ENCODE data around the gene ALDH9A1. TPM values are rescaled to one million over a fixed set of nuclear protein-coding genes. Genes with fewer than 3 reads are reported as not detected.

Gene ALDH9A1
- total and polyA plus RNA-seq, 8 donors, result 0.87 to 101 (median 40.8) TPM

DNA sequence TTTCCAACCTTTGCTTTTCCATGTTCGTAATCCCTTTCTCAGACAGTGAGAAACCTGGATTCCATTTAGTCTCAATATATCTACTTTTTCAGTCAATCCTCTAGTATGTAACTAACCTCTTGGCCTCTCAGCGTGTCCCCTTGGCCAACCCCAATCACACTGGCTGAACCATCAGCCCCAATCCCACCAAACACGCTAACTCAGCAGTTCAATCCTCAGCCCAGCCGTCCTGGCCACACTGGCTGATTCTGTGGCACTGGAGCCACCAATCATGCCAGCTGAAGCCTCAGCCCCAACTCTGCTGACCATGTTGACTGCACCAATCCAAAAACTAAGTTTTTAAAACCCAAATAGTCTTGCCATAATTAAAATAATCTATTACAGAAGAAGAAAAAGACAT is 73.9 kb downstream of the ALDH9A1 start:
- no peak for DNase-seq
- 83 to 95% (median 88%) methylated on average over 4 of the region's 4 CpGs for WGBS, 5 donors
- no peak overlapping the region for H3K4me3 ChIP-seq
- no peaks in the 10 kb centered on the region for H3K4me1 ChIP-seq
- H3K36me3 ChIP-seq, result no peaks in the 10 kb centered on the region
- intact Hi-C loops (cut with DNase I; ENCODE audit: low total_unique reads), result no loop called here
- H3K27ac ChIP-seq, result no peak overlapping the region
- no peaks in the 10 kb centered on the region for H3K9me3 ChIP-seq
- TF ChIP-seq POLR2AphosphoS5 (IDR thresholded peaks at IDR 0.05) (no peak), POLR2A (IDR thresholded peaks at IDR 0.05) (no peak), EP300 (IDR thresholded peaks at IDR 0.05) (no peak)
- TF ChIP-seq, protein P1, sequence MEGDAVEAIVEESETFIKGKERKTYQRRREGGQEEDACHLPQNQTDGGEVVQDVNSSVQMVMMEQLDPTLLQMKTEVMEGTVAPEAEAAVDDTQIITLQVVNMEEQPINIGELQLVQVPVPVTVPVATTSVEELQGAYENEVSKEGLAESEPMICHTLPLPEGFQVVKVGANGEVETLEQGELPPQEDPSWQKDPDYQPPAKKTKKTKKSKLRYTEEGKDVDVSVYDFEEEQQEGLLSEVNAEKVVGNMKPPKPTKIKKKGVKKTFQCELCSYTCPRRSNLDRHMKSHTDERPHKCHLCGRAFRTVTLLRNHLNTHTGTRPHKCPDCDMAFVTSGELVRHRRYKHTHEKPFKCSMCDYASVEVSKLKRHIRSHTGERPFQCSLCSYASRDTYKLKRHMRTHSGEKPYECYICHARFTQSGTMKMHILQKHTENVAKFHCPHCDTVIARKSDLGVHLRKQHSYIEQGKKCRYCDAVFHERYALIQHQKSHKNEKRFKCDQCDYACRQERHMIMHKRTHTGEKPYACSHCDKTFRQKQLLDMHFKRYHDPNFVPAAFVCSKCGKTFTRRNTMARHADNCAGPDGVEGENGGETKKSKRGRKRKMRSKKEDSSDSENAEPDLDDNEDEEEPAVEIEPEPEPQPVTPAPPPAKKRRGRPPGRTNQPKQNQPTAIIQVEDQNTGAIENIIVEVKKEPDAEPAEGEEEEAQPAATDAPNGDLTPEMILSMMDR (IDR thresholded peaks at IDR 0.05), result no peak
- no peaks in the 10 kb centered on the region for H3K27me3 ChIP-seq

DNA sequence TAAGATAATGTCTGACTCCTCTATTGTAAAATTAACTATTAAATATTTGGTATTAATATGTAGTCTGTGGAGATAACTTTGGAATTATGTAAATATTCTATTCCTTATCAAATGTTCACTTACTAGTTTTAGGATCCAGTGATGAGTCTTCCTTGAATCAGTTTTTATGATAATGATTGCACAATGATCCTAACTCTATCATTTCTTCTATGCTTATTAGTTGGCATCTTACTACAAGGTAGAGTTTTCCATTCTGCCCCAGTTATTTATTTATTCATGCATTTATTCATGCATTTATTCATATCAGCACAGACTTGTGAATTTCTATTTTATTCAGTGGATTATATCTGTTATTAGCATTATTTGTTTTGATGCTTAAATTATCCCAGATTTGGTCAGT is 74.7 kb downstream of the ALDH9A1 start:
- Histone ChIP-seq H3K36me3 (no peaks in the 10 kb centered on the region), H3K27ac (no peak overlapping the region), H3K9me3 (no peaks in the 10 kb centered on the region), H3K27me3 (no peaks in the 10 kb centered on the region), H3K4me3 (no peak overlapping the region), H3K4me1 (no peaks in the 10 kb centered on the region)
- intact Hi-C loops (cut with DNase I; ENCODE audit: low total_unique reads), result no loop called here
- no peak for TF ChIP-seq POLR2A (IDR thresholded peaks at IDR 0.05)
- TF ChIP-seq EP300 (IDR thresholded peaks at IDR 0.05), result no peak
- TF ChIP-seq POLR2AphosphoS5 (IDR thresholded peaks at IDR 0.05), result no peak
- DNase-seq, result no peak

DNA sequence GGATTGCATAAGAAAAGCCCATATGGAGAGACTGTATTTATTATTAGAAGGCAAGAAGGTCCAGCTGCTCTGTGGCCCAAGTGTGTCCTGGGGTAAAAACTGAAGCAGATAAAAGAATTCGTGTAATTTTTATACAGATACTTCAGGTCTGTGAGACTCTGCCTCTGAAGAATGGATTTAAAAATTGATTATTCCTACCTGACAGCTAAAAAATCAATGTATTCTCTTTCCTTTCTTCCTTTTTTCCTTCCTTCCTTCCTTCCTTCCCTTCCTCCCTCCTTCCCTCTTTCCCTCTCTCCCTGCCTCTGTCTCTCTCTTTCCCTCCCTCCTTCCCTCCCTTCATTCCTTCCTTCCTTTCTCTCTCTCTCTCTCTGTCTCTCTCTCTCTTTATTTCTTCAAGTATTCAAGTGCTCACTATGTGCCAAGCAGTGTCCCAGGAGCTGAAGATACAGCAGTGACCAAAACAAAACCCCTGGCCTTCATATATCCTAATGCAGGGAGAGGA is 78.7 kb downstream of the ALDH9A1 start:
- Histone ChIP-seq H3K9me3 (no peaks in the 10 kb centered on the region), H3K4me3 (no peak overlapping the region), H3K36me3 (no peaks in the 10 kb centered on the region), H3K4me1 (peaks cover 0 to 10% (median 3%) of the 10 kb centered on the region in 4 donors), H3K27ac (no peak overlapping the region), H3K27me3 (no peaks in the 10 kb centered on the region)
- TF ChIP-seq EP300 (IDR thresholded peaks at IDR 0.05) (no peak), POLR2A (IDR thresholded peaks at IDR 0.05) (no peak), POLR2AphosphoS5 (IDR thresholded peaks at IDR 0.05) (no peak)
- TF ChIP-seq, protein P1 (IDR thresholded peaks at IDR 0.05), result no peak
- 61 to 85% (median 71%) methylated on average over 1 of the region's 1 CpG for WGBS, 5 donors
- no peak for DNase-seq
- intact Hi-C loops (cut with DNase I; ENCODE audit: low total_unique reads), result no loop called here

DNA sequence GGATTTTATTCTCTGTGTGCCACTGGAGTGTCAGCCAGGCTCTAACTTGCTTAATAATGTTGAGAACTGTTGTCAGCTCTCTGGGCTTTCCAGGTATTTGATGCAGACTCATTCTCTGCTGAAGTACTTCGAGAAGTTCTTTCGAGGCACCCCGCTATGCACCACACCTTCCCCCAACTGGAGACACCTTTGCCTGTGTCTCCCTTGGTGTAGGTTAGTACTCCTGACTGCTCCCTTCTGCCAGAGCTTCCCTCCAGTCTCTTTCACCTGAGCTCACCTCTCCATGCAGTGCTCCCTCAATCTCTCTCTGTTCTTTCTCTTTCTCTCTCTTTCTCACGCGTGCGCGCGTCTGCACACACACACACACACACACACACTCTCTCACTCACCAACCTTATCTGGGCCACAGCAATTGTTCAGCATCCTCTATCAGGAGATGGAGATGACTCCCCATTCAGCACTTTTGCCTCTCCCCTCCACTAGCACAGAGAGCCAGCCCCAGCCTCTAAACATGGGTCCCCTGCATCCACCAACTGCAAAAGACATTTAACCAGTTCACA is 81.3 kb downstream of the ALDH9A1 start:
- Histone ChIP-seq H3K27me3 (peaks cover 0 to 14% (median 0%) of the 10 kb centered on the region in 3 donors), H3K27ac (no peak overlapping the region), H3K36me3 (no peaks in the 10 kb centered on the region), H3K9me3 (no peaks in the 10 kb centered on the region), H3K4me1 (peaks cover 0 to 10% (median 3%) of the 10 kb centered on the region in 4 donors), H3K4me3 (no peak overlapping the region)
- 32 to 87% (median 65%) methylated on average over 8 of the region's 8 CpGs for WGBS, 5 donors
- intact Hi-C loops (cut with DNase I; ENCODE audit: low total_unique reads), result no loop called here
- TF ChIP-seq EP300 (IDR thresholded peaks at IDR 0.05) (no peak), POLR2A (IDR thresholded peaks at IDR 0.05) (no peak), POLR2AphosphoS5 (IDR thresholded peaks at IDR 0.05) (no peak)
- TF ChIP-seq, protein P1 (IDR thresholded peaks at IDR 0.05), result no peak
- DNase-seq, result no peak

DNA sequence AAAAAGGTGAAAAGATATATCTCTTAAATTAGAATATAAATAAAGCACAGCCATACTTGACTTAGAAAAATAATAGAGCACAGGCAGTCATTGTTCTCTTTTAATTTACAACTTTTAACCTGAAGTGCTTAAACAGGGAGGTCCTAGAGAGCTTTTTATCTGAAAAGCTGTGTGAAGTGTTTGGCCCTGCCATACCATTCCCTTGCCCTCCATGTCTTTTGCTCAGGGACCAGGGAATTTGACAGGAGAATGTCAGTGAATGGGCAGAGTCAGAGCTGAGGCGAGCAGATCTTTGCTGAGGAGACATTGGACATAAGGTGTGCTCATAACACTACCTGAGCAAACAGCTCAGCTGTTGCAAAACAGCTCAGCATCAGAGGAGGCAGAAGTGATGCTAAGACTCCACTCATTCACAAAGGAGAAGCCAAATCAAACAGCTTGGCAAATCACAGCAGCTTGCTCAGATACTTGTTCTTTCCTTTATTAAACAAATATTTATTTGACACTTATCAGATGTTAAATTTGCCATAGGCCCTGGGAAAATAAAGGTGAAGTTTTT is 82.2 kb downstream of the ALDH9A1 start:
- H3K27ac ChIP-seq, result no peak overlapping the region
- peak in 1 of 2 donors; percentile 37 for DNase-seq
- H3K36me3 ChIP-seq, result no peaks in the 10 kb centered on the region
- intact Hi-C loops (cut with DNase I; ENCODE audit: low total_unique reads), result no loop called here
- no peak overlapping the region for H3K4me3 ChIP-seq
- H3K9me3 ChIP-seq, result no peaks in the 10 kb centered on the region
- H3K27me3 ChIP-seq, result peaks cover 0 to 23% (median 0%) of the 10 kb centered on the region in 3 donors
- 24 to 45% (median 33%) methylated on average over 1 of the region's 1 CpG for WGBS, 5 donors
- peak in 1 of 3 donors; percentile 40 for TF ChIP-seq POLR2AphosphoS5 (IDR thresholded peaks at IDR 0.05)
- no peak for TF ChIP-seq EP300 (IDR thresholded peaks at IDR 0.05)
- H3K4me1 ChIP-seq, result peaks cover 0 to 10% (median 3%) of the 10 kb centered on the region in 4 donors

Other genes with a start within 250 kb of the ALDH9A1 start
- not detected for gene LRRC52, start 154.6 kb downstream of the ALDH9A1 start, total RNA-seq
- gene LRRC52, start 154.6 kb downstream of the ALDH9A1 start, polyA plus RNA-seq, result not detected
- 100 to 1,000 TPM in 4 of 5 donors, 10 to 100 TPM in 1; 46.1 to 310 (median 120) TPM for gene MGST3, start 67.3 kb downstream of the ALDH9A1 start, total RNA-seq
- 100 to 1,000 TPM; 107 to 178 (median 127) TPM for gene MGST3, start 67.3 kb downstream of the ALDH9A1 start, polyA plus RNA-seq
- 10 to 100 TPM in 4 of 5 donors, 1 to 10 TPM in 1; 6.7 to 69.2 (median 35.0) TPM for gene TMCO1, start 70.3 kb upstream of the ALDH9A1 start, total RNA-seq
- 10 to 100 TPM; 24.4 to 56.0 (median 44.5) TPM for gene TMCO1, start 70.3 kb upstream of the ALDH9A1 start, polyA plus RNA-seq
- gene UCK2, start 129.1 kb upstream of the ALDH9A1 start, total RNA-seq, result 10 to 100 TPM; 12.3 to 72.8 (median 40.4) TPM
- 10 to 100 TPM; 16.5 to 21.5 (median 20.5) TPM for gene UCK2, start 129.1 kb upstream of the ALDH9A1 start, polyA plus RNA-seq

Data from stomach (tissue), 9 donors.